ENCODE results near the gene HFE. TPM values are rescaled to one million over a fixed set of nuclear protein-coding genes. Genes with fewer than 3 reads are reported as not detected.

Gene HFE
- total RNA-seq, 4 donors from 2014 or later, result 1.6 to 7.8 (median 5.0) TPM

DNA sequence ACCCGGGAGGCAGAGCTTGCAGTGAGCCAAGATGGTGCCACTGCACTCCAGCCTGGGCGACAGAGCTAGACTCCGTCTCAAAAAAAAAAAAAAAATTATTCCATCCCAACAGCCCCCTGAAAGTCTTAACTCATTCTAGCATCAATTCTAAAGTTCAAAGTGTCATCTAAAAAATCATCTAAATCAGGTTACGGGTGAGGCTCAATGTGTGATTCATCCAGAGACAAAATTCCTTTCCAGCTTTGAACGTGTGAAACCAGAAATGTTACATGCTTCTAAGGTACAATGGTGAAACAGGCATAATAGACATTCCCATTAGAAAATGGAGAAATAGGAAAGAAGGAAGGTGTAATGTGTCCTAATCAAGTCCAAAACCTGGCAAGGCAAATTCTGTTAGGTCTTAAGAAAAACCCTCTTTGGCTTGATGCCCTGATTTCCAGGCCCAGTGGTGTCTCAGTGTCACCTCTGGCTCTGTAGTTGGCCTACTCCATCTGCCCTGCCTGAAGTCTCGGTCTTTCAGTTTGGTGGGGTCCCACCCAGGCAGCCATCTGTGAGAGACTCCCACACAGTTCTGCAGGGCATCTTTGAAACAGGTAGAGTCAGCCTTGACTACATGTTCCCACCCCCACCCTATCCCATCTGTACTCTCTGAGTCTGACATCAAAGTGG lies 43.5 kb downstream of the HFE start:
- TF ChIP-seq EP300 (IDR thresholded peaks at IDR 0.05; ENCODE audit: low read depth), result no peak
- TF ChIP-seq POLR2A (IDR thresholded peaks at IDR 0.05), result no peak
- no peak for TF ChIP-seq POLR2AphosphoS5 (IDR thresholded peaks at IDR 0.05)
- TF ChIP-seq, protein P1, sequence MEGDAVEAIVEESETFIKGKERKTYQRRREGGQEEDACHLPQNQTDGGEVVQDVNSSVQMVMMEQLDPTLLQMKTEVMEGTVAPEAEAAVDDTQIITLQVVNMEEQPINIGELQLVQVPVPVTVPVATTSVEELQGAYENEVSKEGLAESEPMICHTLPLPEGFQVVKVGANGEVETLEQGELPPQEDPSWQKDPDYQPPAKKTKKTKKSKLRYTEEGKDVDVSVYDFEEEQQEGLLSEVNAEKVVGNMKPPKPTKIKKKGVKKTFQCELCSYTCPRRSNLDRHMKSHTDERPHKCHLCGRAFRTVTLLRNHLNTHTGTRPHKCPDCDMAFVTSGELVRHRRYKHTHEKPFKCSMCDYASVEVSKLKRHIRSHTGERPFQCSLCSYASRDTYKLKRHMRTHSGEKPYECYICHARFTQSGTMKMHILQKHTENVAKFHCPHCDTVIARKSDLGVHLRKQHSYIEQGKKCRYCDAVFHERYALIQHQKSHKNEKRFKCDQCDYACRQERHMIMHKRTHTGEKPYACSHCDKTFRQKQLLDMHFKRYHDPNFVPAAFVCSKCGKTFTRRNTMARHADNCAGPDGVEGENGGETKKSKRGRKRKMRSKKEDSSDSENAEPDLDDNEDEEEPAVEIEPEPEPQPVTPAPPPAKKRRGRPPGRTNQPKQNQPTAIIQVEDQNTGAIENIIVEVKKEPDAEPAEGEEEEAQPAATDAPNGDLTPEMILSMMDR (IDR thresholded peaks at IDR 0.05), result no peak
- no peaks in the 10 kb centered on the region for H3K27me3 ChIP-seq
- peaks cover 0 to 30% (median 5%) of the 10 kb centered on the region in 4 donors for H3K36me3 ChIP-seq
- H3K9me3 ChIP-seq, result no peaks in the 10 kb centered on the region
- no peak for DNase-seq
- in situ Hi-C loops (cut with MboI; ENCODE audit: low pct_ligation_motif_present in 1 of 4, low pct_unique_long_range_greater_than_20kb in 1 of 4, low sequenced_read_pairs in 3 of 4), result no loop called here
- 91 to 96% methylated on average over 5 to 6 of the region's 6 CpGs for WGBS, 2 donors (ENCODE audit: low coverage in 1 of 2)
- intact Hi-C loops (cut with DNase I; ENCODE audit: low total_unique reads), result no loop called here
- peaks cover 9 to 34% (median 18%) of the 10 kb centered on the region in 4 donors for H3K4me1 ChIP-seq
- H3K27ac ChIP-seq, result no peak overlapping the region
- no peak overlapping the region for H3K4me3 ChIP-seq

DNA sequence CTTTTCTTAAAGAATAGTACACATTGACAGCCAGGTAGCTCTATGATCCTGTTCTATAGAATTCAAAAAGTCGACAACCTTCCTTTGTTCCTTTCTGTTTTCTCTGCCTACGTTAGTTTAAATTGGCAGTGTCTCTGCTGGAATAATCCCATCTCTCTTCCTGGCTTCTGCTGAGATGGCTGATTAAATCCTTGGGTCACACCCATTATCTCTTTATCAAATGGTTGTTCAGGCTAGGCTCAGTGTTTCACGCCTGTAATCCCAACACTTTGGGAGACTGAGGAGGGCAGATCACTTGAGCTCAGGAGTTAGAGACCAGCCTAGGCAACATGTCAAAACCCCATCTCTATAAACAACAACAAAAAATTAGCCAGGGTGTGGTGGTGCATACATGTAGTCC lies 44.4 kb downstream of the HFE start:
- WGBS, 2 donors (ENCODE audit: low coverage in 1 of 2), result 91% methylated on average over 3 of the region's 3 CpGs; no CpG with 5 or more reads in 1 of the 2 donors
- in situ Hi-C loops (cut with MboI; ENCODE audit: low pct_ligation_motif_present in 1 of 4, low pct_unique_long_range_greater_than_20kb in 1 of 4, low sequenced_read_pairs in 3 of 4), result no loop called here

DNA sequence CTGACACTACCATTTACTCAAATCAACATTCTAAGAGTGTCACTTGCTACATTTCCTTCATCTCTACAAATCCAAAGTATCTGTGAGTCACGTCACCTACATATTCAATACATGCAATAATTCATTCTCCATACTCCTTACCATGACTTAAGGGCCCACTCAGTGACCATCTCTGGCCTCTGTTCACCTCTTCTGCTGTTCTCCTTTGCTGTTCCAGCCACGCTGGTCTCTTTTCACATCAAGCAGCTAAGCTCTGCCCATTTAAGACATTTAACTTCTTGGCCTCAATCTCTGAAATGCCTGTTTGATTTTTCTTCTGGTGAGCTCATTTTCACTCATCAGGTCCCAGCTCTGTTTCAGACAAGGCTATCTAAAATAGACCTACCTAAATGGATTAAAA lies 46.5 kb downstream of the HFE start:
- peaks cover 0 to 25% (median 5%) of the 10 kb centered on the region in 4 donors for H3K36me3 ChIP-seq
- peaks cover 0 to 12% (median 0%) of the 10 kb centered on the region in 4 donors for H3K4me1 ChIP-seq
- no peak overlapping the region for H3K4me3 ChIP-seq
- WGBS, 2 donors (ENCODE audit: low coverage in 1 of 2), result 83 to 90% methylated on average over 2 of the region's 2 CpGs
- intact Hi-C loops (cut with DNase I; ENCODE audit: low total_unique reads), result no loop called here
- no peaks in the 10 kb centered on the region for H3K27me3 ChIP-seq
- H3K9me3 ChIP-seq, result no peaks in the 10 kb centered on the region
- in situ Hi-C loops (cut with MboI; ENCODE audit: low pct_ligation_motif_present in 1 of 4, low pct_unique_long_range_greater_than_20kb in 1 of 4, low sequenced_read_pairs in 3 of 4), result no loop called here
- no peak overlapping the region for H3K27ac ChIP-seq
- no peak for TF ChIP-seq POLR2A (IDR thresholded peaks at IDR 0.05)
- TF ChIP-seq, protein P1 (IDR thresholded peaks at IDR 0.05), result no peak
- no peak for TF ChIP-seq POLR2AphosphoS5 (IDR thresholded peaks at IDR 0.05)
- no peak for TF ChIP-seq EP300 (IDR thresholded peaks at IDR 0.05; ENCODE audit: low read depth)
- no peak for DNase-seq

More for the DNA sequence above, 44.4 kb downstream of the HFE start:
- Histone ChIP-seq H3K36me3 (peaks cover 0 to 30% (median 5%) of the 10 kb centered on the region in 4 donors), H3K27ac (no peak overlapping the region), H3K27me3 (no peaks in the 10 kb centered on the region), H3K9me3 (no peaks in the 10 kb centered on the region), H3K4me3 (no peak overlapping the region), H3K4me1 (peaks cover 9 to 33% (median 16%) of the 10 kb centered on the region in 4 donors)
- intact Hi-C loops (cut with DNase I; ENCODE audit: low total_unique reads), result no loop called here
- no peak for DNase-seq
- TF ChIP-seq EP300 (IDR thresholded peaks at IDR 0.05; ENCODE audit: low read depth) (no peak), POLR2A (IDR thresholded peaks at IDR 0.05) (no peak), POLR2AphosphoS5 (IDR thresholded peaks at IDR 0.05) (no peak)
- TF ChIP-seq, protein P1 (IDR thresholded peaks at IDR 0.05), result no peak

DNA sequence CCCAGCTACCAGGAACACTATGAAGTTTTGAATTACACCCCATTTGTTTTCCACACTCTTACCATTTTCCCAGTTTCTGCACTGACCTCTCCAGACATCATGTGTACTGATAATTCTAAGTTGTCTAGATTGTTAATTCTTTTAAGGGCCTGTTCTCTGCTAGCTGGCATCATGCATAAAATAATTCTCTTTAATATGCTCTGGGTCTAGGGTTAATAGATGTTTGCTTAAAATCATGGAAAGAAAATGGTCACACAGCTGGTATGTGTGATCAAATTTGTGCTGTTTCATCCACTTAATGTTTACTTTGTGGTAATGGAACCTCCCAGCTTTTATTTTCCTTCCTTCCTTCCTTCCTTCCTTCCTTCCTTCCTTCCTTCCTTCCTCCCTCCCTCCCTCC lies 49.1 kb downstream of the HFE start:
- no peak for DNase-seq
- H3K27me3 ChIP-seq, result no peaks in the 10 kb centered on the region
- no peak overlapping the region for H3K27ac ChIP-seq
- H3K4me3 ChIP-seq, result no peak overlapping the region
- peaks cover 0 to 7% (median 3%) of the 10 kb centered on the region in 4 donors for H3K36me3 ChIP-seq
- intact Hi-C loops (cut with DNase I; ENCODE audit: low total_unique reads) (no loop called here), in situ Hi-C loops (cut with MboI; ENCODE audit: low pct_ligation_motif_present in 1 of 4, low pct_unique_long_range_greater_than_20kb in 1 of 4, low sequenced_read_pairs in 3 of 4) (no loop called here)
- H3K9me3 ChIP-seq, result no peaks in the 10 kb centered on the region
- no peaks in the 10 kb centered on the region for H3K4me1 ChIP-seq
- TF ChIP-seq POLR2AphosphoS5 (IDR thresholded peaks at IDR 0.05), result no peak
- TF ChIP-seq EP300 (IDR thresholded peaks at IDR 0.05; ENCODE audit: low read depth), result no peak
- TF ChIP-seq, protein P1 (IDR thresholded peaks at IDR 0.05), result no peak
- no peak for TF ChIP-seq POLR2A (IDR thresholded peaks at IDR 0.05)
